IPS-NIHi7 (cell line): ENCODE data around the gene EYA2.
A peak's percentile ranks its signal among the peaks of the same experiment; 100 is the strongest.
"Not testable (repeated sequence)": the region's sequence is repeated elsewhere in the genome, so short reads cannot be mapped to it uniquely, and the experiment has no call there.

Experiments used
- DNase-seq: peaks from one replicate; pipeline ENCODE4 v3.0.0; 2012; ENCODE audit warnings: mixed read lengths; ENCODE audit errors: extremely low spot score

EYA2 gene

GRCh38 chr20:47204850-47205122 lies 310.1 kb downstream of the EYA2 start:
- DNase-seq: not testable (repeated sequence)

- peak; percentile 71 for DNase-seq
Observed at GRCh38 chr20:47205577-47206123, 311.0 kb downstream of the EYA2 start.

GRCh38 chr20:47206552-47206951 lies 311.9 kb downstream of the EYA2 start:
- DNase-seq: not testable (repeated sequence)

GRCh38 chr20:47206962-47207641 lies 312.5 kb downstream of the EYA2 start:
- no peak for DNase-seq

GRCh38 chr20:47208534-47209174 lies 314.0 kb downstream of the EYA2 start:
- DNase-seq: no peak

GRCh38 chr20:47209982-47210381 lies 315.3 kb downstream of the EYA2 start:
- no peak for DNase-seq

- DNase-seq: no peak
Observed at GRCh38 chr20:47210470-47210869, 315.8 kb downstream of the EYA2 start.

GRCh38 chr20:47211036-47211435 lies 316.4 kb downstream of the EYA2 start:
- no peak for DNase-seq

- no peak for DNase-seq
Observed at GRCh38 chr20:47212606-47213207, 318.1 kb downstream of the EYA2 start.

GRCh38 chr20:47213966-47214365 lies 319.3 kb downstream of the EYA2 start:
- DNase-seq: no peak

- no peak for DNase-seq
Observed at GRCh38 chr20:47215653-47216397, 321.2 kb downstream of the EYA2 start.

- DNase-seq: no peak
Observed at GRCh38 chr20:47216819-47217410, 322.3 kb downstream of the EYA2 start.

GRCh38 chr20:47217482-47218446 lies 323.1 kb downstream of the EYA2 start:
- no peak for DNase-seq

GRCh38 chr20:47220161-47220582 lies 325.5 kb downstream of the EYA2 start:
- DNase-seq: peak; percentile 77

GRCh38 chr20:47221036-47221625 lies 326.5 kb downstream of the EYA2 start:
- no peak for DNase-seq

GRCh38 chr20:47222468-47223119 lies 328.0 kb downstream of the EYA2 start:
- no peak for DNase-seq

GRCh38 chr20:47223896-47224295 lies 329.3 kb downstream of the EYA2 start:
- no peak for DNase-seq

- no peak for DNase-seq
Observed at GRCh38 chr20:47224300-47224791, 329.7 kb downstream of the EYA2 start.

GRCh38 chr20:47224857-47225256 lies 330.2 kb downstream of the EYA2 start:
- no peak for DNase-seq

- no peak for DNase-seq
Observed at GRCh38 chr20:47225458-47225857, 330.8 kb downstream of the EYA2 start.
